Measurements from ENCODE around the gene RAPGEF6.
A peak's percentile ranks its signal among the peaks of the same experiment; 100 is the strongest.
"Not testable (repeated sequence)": the region's sequence is repeated elsewhere in the genome, so short reads cannot be mapped to it uniquely, and the experiment has no call there.

RAPGEF6 gene

GRCh38 chr5:131417240-131417869 is 217.7 kb downstream of the RAPGEF6 start:
- DNase-seq (ENCODE audit: low spot score) = peak; percentile 65
- Mint-ChIP-seq H3K36me3 (ENCODE audit: low read depth) (peaks cover 30% of the 10 kb centered on the region), H3K4me1 (ENCODE audit: low read depth) (peaks cover 37% of the 10 kb centered on the region), H3K9me3 (no peaks in the 10 kb centered on the region), H3K27me3 (ENCODE audit: low read depth) (no peaks in the 10 kb centered on the region), H3K4me3 (peak overlapping the region; percentile 66), H3K27ac (peak overlapping the region; percentile 12)

- H3K27ac Mint-ChIP-seq = peak overlapping the region; percentile 67
- peak overlapping the region; percentile 66 for H3K4me3 Mint-ChIP-seq
- H3K36me3 Mint-ChIP-seq (ENCODE audit: low read depth) = peaks cover 30% of the 10 kb centered on the region
- peaks cover 37% of the 10 kb centered on the region for H3K4me1 Mint-ChIP-seq (ENCODE audit: low read depth)
- H3K27me3 Mint-ChIP-seq (ENCODE audit: low read depth) = no peaks in the 10 kb centered on the region
- H3K9me3 Mint-ChIP-seq = no peaks in the 10 kb centered on the region
- no peak for DNase-seq (ENCODE audit: low spot score)
Measured at GRCh38 chr5:131416729-131417128, 218.3 kb downstream of the RAPGEF6 start.

- Mint-ChIP-seq H3K4me3 (peak overlapping the region; percentile 57), H3K27me3 (ENCODE audit: low read depth) (no peaks in the 10 kb centered on the region), H3K36me3 (ENCODE audit: low read depth) (peaks cover 43% of the 10 kb centered on the region), H3K27ac (peak overlapping the region; percentile 84), H3K9me3 (peaks cover 12% of the 10 kb centered on the region), H3K4me1 (ENCODE audit: low read depth) (peaks cover 31% of the 10 kb centered on the region)
- peak; percentile 32 for DNase-seq (ENCODE audit: low spot score)
Measured at GRCh38 chr5:131413605-131414559, 221.1 kb downstream of the RAPGEF6 start.

- Mint-ChIP-seq H3K27ac (no peak overlapping the region), H3K9me3 (peaks cover 29% of the 10 kb centered on the region), H3K36me3 (ENCODE audit: low read depth) (peaks cover 77% of the 10 kb centered on the region), H3K27me3 (ENCODE audit: low read depth) (no peaks in the 10 kb centered on the region), H3K4me1 (ENCODE audit: low read depth) (peaks cover 14% of the 10 kb centered on the region), H3K4me3 (no peak overlapping the region)
- DNase-seq (ENCODE audit: low spot score) = no peak
Measured at GRCh38 chr5:131406975-131407638, 227.9 kb downstream of the RAPGEF6 start.

- H3K4me3 Mint-ChIP-seq = no peak overlapping the region
- peaks cover 81% of the 10 kb centered on the region for H3K36me3 Mint-ChIP-seq (ENCODE audit: low read depth)
- H3K4me1 Mint-ChIP-seq (ENCODE audit: low read depth) = peaks cover 14% of the 10 kb centered on the region
- peaks cover 34% of the 10 kb centered on the region for H3K9me3 Mint-ChIP-seq
- peak overlapping the region; percentile 62 for H3K27ac Mint-ChIP-seq
- no peaks in the 10 kb centered on the region for H3K27me3 Mint-ChIP-seq (ENCODE audit: low read depth)
- DNase-seq (ENCODE audit: low spot score) = no peak
Measured at GRCh38 chr5:131406076-131406475, 229.0 kb downstream of the RAPGEF6 start.

GRCh38 chr5:131405674-131406073 is 229.4 kb downstream of the RAPGEF6 start:
- no peak for DNase-seq (ENCODE audit: low spot score)
- Mint-ChIP-seq H3K36me3 (ENCODE audit: low read depth) (peaks cover 81% of the 10 kb centered on the region), H3K27me3 (ENCODE audit: low read depth) (no peaks in the 10 kb centered on the region), H3K9me3 (peaks cover 35% of the 10 kb centered on the region), H3K27ac (peak overlapping the region; percentile 62), H3K4me3 (no peak overlapping the region), H3K4me1 (ENCODE audit: low read depth) (peaks cover 16% of the 10 kb centered on the region)

GRCh38 chr5:131400585-131400984 is 234.4 kb downstream of the RAPGEF6 start:
- Mint-ChIP-seq H3K36me3 (ENCODE audit: low read depth) (peaks cover 88% of the 10 kb centered on the region), H3K27ac (peak overlapping the region; percentile 29), H3K4me1 (ENCODE audit: low read depth) (peaks cover 36% of the 10 kb centered on the region), H3K4me3 (no peak overlapping the region), H3K9me3 (peaks cover 27% of the 10 kb centered on the region), H3K27me3 (ENCODE audit: low read depth) (no peaks in the 10 kb centered on the region)
- DNase-seq (ENCODE audit: low spot score) = no peak

- not testable (repeated sequence) for H3K27ac Mint-ChIP-seq; H3K27me3 Mint-ChIP-seq (ENCODE audit: low read depth); H3K4me3 Mint-ChIP-seq; DNase-seq (ENCODE audit: low spot score)
- peaks cover 86% of the 10 kb centered on the region for H3K36me3 Mint-ChIP-seq (ENCODE audit: low read depth)
- H3K4me1 Mint-ChIP-seq (ENCODE audit: low read depth) = peaks cover 40% of the 10 kb centered on the region
- peaks cover 26% of the 10 kb centered on the region for H3K9me3 Mint-ChIP-seq
Measured at GRCh38 chr5:131399007-131399406, 236.0 kb downstream of the RAPGEF6 start.

- peak overlapping the region; percentile 51 for H3K4me3 Mint-ChIP-seq
- peak overlapping the region; percentile 93 for H3K27ac Mint-ChIP-seq
- no peaks in the 10 kb centered on the region for H3K27me3 Mint-ChIP-seq (ENCODE audit: low read depth)
- peaks cover 6% of the 10 kb centered on the region for H3K9me3 Mint-ChIP-seq
- DNase-seq (ENCODE audit: low spot score) = no peak
- peaks cover 62% of the 10 kb centered on the region for H3K4me1 Mint-ChIP-seq (ENCODE audit: low read depth)
- H3K36me3 Mint-ChIP-seq (ENCODE audit: low read depth) = peaks cover 86% of the 10 kb centered on the region
Measured at GRCh38 chr5:131396630-131397273, 238.3 kb downstream of the RAPGEF6 start.

GRCh38 chr5:131396015-131396414 is 239.0 kb downstream of the RAPGEF6 start:
- peaks cover 5% of the 10 kb centered on the region for H3K9me3 Mint-ChIP-seq

GRCh38 chr5:131394128-131394527 is 240.9 kb downstream of the RAPGEF6 start:
- DNase-seq (ENCODE audit: low spot score) = peak; percentile 65
- Mint-ChIP-seq H3K27me3 (ENCODE audit: low read depth) (no peaks in the 10 kb centered on the region), H3K4me3 (peak overlapping the region; percentile 66), H3K27ac (peak overlapping the region; percentile 89), H3K4me1 (ENCODE audit: low read depth) (peaks cover 72% of the 10 kb centered on the region), H3K9me3 (no peaks in the 10 kb centered on the region), H3K36me3 (ENCODE audit: low read depth) (peaks cover 90% of the 10 kb centered on the region)

More at GRCh38 chr5:131396015-131396414, 239.0 kb downstream of the RAPGEF6 start:
- peaks cover 63% of the 10 kb centered on the region for H3K4me1 Mint-ChIP-seq (ENCODE audit: low read depth)
- no peaks in the 10 kb centered on the region for H3K27me3 Mint-ChIP-seq (ENCODE audit: low read depth)
- DNase-seq (ENCODE audit: low spot score) = no peak
- peak overlapping the region; percentile 47 for H3K4me3 Mint-ChIP-seq
- peaks cover 86% of the 10 kb centered on the region for H3K36me3 Mint-ChIP-seq (ENCODE audit: low read depth)
- H3K27ac Mint-ChIP-seq = peak overlapping the region; percentile 93

- H3K27ac Mint-ChIP-seq = peak overlapping the region; percentile 89
- H3K4me3 Mint-ChIP-seq = peak overlapping the region; percentile 66
- no peaks in the 10 kb centered on the region for H3K27me3 Mint-ChIP-seq (ENCODE audit: low read depth)
- no peaks in the 10 kb centered on the region for H3K9me3 Mint-ChIP-seq
- DNase-seq (ENCODE audit: low spot score) = no peak
- peaks cover 90% of the 10 kb centered on the region for H3K36me3 Mint-ChIP-seq (ENCODE audit: low read depth)
- peaks cover 74% of the 10 kb centered on the region for H3K4me1 Mint-ChIP-seq (ENCODE audit: low read depth)
Measured at GRCh38 chr5:131393498-131393968, 241.5 kb downstream of the RAPGEF6 start.

- Mint-ChIP-seq H3K27ac (peak overlapping the region; percentile 89), H3K9me3 (no peaks in the 10 kb centered on the region), H3K36me3 (ENCODE audit: low read depth) (peaks cover 82% of the 10 kb centered on the region), H3K4me1 (ENCODE audit: low read depth) (peaks cover 72% of the 10 kb centered on the region), H3K4me3 (peak overlapping the region; percentile 66), H3K27me3 (ENCODE audit: low read depth) (no peaks in the 10 kb centered on the region)
- DNase-seq (ENCODE audit: low spot score) = no peak
Measured at GRCh38 chr5:131392466-131393095, 242.4 kb downstream of the RAPGEF6 start.

Data from T-helper 2 cell treated with Interferon-gamma antibody and Interleukin-4, amounts not matched to agents 5 μg/mL and 100 μg/mL, for 36 hours (primary cell).